HepG2 (cell line): ENCODE results near the gene RHOT2. TPM values are rescaled to one million over a fixed set of nuclear protein-coding genes. Genes with fewer than 3 reads are reported as not detected.

ENCODE experiments used
- ARID2 ChIP-seq: sonication (generic); formaldehyde crosslinking; IDR thresholded peaks from 2 replicates; pipeline ENCODE4 v1.8.1; 2022; ENCODE audit warnings: mild to moderate bottlenecking, missing genetic modification reagents, borderline replicate concordance
- ELF3 ChIP-seq: IDR thresholded peaks from 2 replicates; pipeline ENCODE4 v1.6.1; 2016; ENCODE audit warnings: missing genetic modification reagents, missing compliant biosample characterization
- MTA1 ChIP-seq: sonication (generic); formaldehyde crosslinking; IDR thresholded peaks from 2 replicates; pipeline ENCODE4 v1.4.0; 2020; ENCODE audit warnings: missing genetic modification reagents, mild to moderate bottlenecking, borderline replicate concordance
- MYPOP ChIP-seq: sonication (generic); formaldehyde crosslinking; IDR thresholded peaks from 2 replicates; pipeline ENCODE4 v1.8.1; 2023; ENCODE audit warnings: mild to moderate bottlenecking, moderate library complexity, missing genetic modification reagents
- POLR2AphosphoS5 ChIP-seq: IDR thresholded peaks from 2 replicates; pipeline ENCODE4 v1.6.1; 2012; ENCODE audit warnings: low read depth, low read length
- RBFOX2 ChIP-seq: fragments of 200-400 bp; formaldehyde crosslinking; IDR thresholded peaks from 2 replicates; pipeline ENCODE4 v1.6.1; 2017; ENCODE audit warnings: low read depth, mild to moderate bottlenecking, low read length
- ZBTB21 ChIP-seq: sonication (generic); formaldehyde crosslinking; IDR thresholded peaks from 2 replicates; pipeline ENCODE4 v1.4.0; 2020; ENCODE audit warnings: missing genetic modification reagents
- ZBTB42 ChIP-seq: sonication (generic); formaldehyde crosslinking; IDR thresholded peaks from 2 replicates; pipeline ENCODE4 v1.5.0; 2020; ENCODE audit warnings: mild to moderate bottlenecking, missing genetic modification reagents
- ZC3H13 ChIP-seq: sonication (generic); formaldehyde crosslinking; IDR thresholded peaks from 2 replicates; pipeline ENCODE4 v1.8.1; 2023; ENCODE audit warnings: mild to moderate bottlenecking, missing genetic modification reagents, moderate library complexity
- ZNF205 ChIP-seq: IDR thresholded peaks from 2 replicates; pipeline ENCODE4 v1.6.1; 2018; ENCODE audit warnings: missing biosample characterization, missing genetic modification reagents
- ZNF567 ChIP-seq: sonication (generic); formaldehyde crosslinking; IDR thresholded peaks from 2 replicates; pipeline ENCODE4 v1.8.1; 2023; ENCODE audit warnings: mild to moderate bottlenecking, missing genetic modification reagents, borderline replicate concordance
- ZNF672 ChIP-seq: sonication (generic); formaldehyde crosslinking; IDR thresholded peaks from 2 replicates; pipeline ENCODE4 v1.8.1; 2022; ENCODE audit warnings: missing genetic modification reagents
- polyA plus RNA-seq, 8 experiments: library from polyadenylated mRNA; depleted of rRNA in 3 of 8; stranded (reverse) in 7 of 8; unstranded in 1 of 8; fragments of >200 nt; fragmentation: Illumina TruSeq in 4 of 8; extraction: Trizol in 4 of 8; gene quantifications; 2 replicates each; pipeline versions ENCODE4 v1.2.1 to v1.2.3, GENCODE V29; 2011 to 2016; ENCODE audit warnings: low read depth in 4 of 8, missing spikeins in 1 of 8, mixed read lengths in 1 of 8; ENCODE audit not compliant: insufficient read depth in 1 of 8
- total RNA-seq, 5 experiments: library from RNA; depleted of rRNA; stranded (reverse); fragments of >200 nt; fragmentation: Illumina TruSeq; extraction: Trizol; gene quantifications; 2 replicates each; pipeline ENCODE4 v1.2.3, GENCODE V29; 2016; ENCODE audit warnings: low read depth in 1 of 5
- TF ChIP-seq, protein P1 (sequence below): sonication (generic); formaldehyde crosslinking; IDR thresholded peaks from 2 replicates; pipeline ENCODE4 v1.9.0; 2021; ENCODE audit warnings: missing genetic modification reagents, mild to moderate bottlenecking, borderline replicate concordance
- TF ChIP-seq, protein P2 (sequence below): sonication (generic); formaldehyde crosslinking; IDR thresholded peaks from 2 replicates; pipeline ENCODE4 v1.4.0; 2020; ENCODE audit warnings: missing genetic modification reagents, borderline replicate concordance
- TF ChIP-seq, protein P3 (sequence below): sonication (generic); formaldehyde crosslinking; IDR thresholded peaks from 2 replicates; pipeline ENCODE4 v1.4.0; 2020; ENCODE audit warnings: missing genetic modification reagents, borderline replicate concordance
- TF ChIP-seq, protein P4 (sequence below): sonication (generic); formaldehyde crosslinking; IDR thresholded peaks from 2 replicates; pipeline ENCODE4 v1.4.0; 2020; ENCODE audit warnings: mild to moderate bottlenecking, low read depth, missing genetic modification reagents
- TF ChIP-seq, protein P5 (sequence below): sonication (generic); formaldehyde crosslinking; IDR thresholded peaks from 2 replicates; pipeline ENCODE4 v1.4.0; 2020; ENCODE audit warnings: missing genetic modification reagents, borderline replicate concordance

RHOT2 gene
- total and polyA plus RNA-seq, 2 of the 13 experiments (the other 11 are each of a cell fraction or from before 2014, with no cell fraction given), result 63.6 to 76.9 TPM

- TF ChIP-seq ZC3H13 (CRISPR knock-in tag) (peak; percentile 80), RBFOX2 (no peak), ZNF205 (CRISPR knock-in tag) (no peak), ARID2 (no peak), ELF3 (CRISPR knock-in tag) (no peak), MTA1 (CRISPR knock-in tag) (no peak), MYPOP (CRISPR knock-in tag) (no peak), ZNF567 (CRISPR knock-in tag) (no peak), POLR2AphosphoS5 (no peak), ZBTB42 (CRISPR knock-in tag) (no peak), ZNF672 (CRISPR knock-in tag) (peak; percentile 72; the same call in 1 of the 2 replicates), ZBTB21 (CRISPR knock-in tag) (no peak)
- TF ChIP-seq, protein P1, sequence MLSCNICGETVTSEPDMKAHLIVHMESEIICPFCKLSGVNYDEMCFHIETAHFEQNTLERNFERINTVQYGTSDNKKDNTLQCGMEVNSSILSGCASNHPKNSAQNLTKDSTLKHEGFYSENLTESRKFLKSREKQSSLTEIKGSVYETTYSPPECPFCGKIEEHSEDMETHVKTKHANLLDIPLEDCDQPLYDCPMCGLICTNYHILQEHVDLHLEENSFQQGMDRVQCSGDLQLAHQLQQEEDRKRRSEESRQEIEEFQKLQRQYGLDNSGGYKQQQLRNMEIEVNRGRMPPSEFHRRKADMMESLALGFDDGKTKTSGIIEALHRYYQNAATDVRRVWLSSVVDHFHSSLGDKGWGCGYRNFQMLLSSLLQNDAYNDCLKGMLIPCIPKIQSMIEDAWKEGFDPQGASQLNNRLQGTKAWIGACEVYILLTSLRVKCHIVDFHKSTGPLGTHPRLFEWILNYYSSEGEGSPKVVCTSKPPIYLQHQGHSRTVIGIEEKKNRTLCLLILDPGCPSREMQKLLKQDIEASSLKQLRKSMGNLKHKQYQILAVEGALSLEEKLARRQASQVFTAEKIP, result no peak
- TF ChIP-seq, protein P2, sequence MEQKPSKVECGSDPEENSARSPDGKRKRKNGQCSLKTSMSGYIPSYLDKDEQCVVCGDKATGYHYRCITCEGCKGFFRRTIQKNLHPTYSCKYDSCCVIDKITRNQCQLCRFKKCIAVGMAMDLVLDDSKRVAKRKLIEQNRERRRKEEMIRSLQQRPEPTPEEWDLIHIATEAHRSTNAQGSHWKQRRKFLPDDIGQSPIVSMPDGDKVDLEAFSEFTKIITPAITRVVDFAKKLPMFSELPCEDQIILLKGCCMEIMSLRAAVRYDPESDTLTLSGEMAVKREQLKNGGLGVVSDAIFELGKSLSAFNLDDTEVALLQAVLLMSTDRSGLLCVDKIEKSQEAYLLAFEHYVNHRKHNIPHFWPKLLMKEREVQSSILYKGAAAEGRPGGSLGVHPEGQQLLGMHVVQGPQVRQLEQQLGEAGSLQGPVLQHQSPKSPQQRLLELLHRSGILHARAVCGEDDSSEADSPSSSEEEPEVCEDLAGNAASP (CRISPR knock-in tag), result no peak
- TF ChIP-seq, protein P3, sequence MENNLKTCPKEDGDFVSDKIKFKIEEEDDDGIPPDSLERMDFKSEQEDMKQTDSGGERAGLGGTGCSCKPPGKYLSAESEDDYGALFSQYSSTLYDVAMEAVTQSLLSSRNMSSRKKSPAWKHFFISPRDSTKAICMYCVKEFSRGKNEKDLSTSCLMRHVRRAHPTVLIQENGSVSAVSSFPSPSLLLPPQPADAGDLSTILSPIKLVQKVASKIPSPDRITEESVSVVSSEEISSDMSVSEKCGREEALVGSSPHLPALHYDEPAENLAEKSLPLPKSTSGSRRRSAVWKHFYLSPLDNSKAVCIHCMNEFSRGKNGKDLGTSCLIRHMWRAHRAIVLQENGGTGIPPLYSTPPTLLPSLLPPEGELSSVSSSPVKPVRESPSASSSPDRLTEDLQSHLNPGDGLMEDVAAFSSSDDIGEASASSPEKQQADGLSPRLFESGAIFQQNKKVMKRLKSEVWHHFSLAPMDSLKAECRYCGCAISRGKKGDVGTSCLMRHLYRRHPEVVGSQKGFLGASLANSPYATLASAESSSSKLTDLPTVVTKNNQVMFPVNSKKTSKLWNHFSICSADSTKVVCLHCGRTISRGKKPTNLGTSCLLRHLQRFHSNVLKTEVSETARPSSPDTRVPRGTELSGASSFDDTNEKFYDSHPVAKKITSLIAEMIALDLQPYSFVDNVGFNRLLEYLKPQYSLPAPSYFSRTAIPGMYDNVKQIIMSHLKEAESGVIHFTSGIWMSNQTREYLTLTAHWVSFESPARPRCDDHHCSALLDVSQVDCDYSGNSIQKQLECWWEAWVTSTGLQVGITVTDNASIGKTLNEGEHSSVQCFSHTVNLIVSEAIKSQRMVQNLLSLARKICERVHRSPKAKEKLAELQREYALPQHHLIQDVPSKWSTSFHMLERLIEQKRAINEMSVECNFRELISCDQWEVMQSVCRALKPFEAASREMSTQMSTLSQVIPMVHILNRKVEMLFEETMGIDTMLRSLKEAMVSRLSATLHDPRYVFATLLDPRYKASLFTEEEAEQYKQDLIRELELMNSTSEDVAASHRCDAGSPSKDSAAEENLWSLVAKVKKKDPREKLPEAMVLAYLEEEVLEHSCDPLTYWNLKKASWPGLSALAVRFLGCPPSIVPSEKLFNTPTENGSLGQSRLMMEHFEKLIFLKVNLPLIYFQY (CRISPR knock-in tag), result no peak
- TF ChIP-seq, protein P4, sequence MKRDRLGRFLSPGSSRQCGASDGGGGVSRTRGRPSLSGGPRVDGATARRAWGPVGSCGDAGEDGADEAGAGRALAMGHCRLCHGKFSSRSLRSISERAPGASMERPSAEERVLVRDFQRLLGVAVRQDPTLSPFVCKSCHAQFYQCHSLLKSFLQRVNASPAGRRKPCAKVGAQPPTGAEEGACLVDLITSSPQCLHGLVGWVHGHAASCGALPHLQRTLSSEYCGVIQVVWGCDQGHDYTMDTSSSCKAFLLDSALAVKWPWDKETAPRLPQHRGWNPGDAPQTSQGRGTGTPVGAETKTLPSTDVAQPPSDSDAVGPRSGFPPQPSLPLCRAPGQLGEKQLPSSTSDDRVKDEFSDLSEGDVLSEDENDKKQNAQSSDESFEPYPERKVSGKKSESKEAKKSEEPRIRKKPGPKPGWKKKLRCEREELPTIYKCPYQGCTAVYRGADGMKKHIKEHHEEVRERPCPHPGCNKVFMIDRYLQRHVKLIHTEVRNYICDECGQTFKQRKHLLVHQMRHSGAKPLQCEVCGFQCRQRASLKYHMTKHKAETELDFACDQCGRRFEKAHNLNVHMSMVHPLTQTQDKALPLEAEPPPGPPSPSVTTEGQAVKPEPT (CRISPR knock-in tag), result no peak
- TF ChIP-seq, protein P5, sequence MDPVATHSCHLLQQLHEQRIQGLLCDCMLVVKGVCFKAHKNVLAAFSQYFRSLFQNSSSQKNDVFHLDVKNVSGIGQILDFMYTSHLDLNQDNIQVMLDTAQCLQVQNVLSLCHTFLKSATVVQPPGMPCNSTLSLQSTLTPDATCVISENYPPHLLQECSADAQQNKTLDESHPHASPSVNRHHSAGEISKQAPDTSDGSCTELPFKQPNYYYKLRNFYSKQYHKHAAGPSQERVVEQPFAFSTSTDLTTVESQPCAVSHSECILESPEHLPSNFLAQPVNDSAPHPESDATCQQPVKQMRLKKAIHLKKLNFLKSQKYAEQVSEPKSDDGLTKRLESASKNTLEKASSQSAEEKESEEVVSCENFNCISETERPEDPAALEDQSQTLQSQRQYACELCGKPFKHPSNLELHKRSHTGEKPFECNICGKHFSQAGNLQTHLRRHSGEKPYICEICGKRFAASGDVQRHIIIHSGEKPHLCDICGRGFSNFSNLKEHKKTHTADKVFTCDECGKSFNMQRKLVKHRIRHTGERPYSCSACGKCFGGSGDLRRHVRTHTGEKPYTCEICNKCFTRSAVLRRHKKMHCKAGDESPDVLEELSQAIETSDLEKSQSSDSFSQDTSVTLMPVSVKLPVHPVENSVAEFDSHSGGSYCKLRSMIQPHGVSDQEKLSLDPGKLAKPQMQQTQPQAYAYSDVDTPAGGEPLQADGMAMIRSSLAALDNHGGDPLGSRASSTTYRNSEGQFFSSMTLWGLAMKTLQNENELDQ (CRISPR knock-in tag), result no peak
These were observed 52.6 kb downstream of the RHOT2 start (continued) for GRCh38 chr16:720447-720989.
